Coronary artery (tissue), 2 donors: ENCODE results near the gene ERP27.

Experiments
- DNase-seq: peaks from one replicate; pipeline ENCODE4 v3.0.0-alpha.2; 2017; ENCODE audit warnings: low spot score
- H3K27ac ChIP-seq, 2 donors: fragments of 200-600 bp; sonication (generic); one replicate each; pipeline ENCODE4 v1.5.1; 2016 to 2019
- H3K4me3 ChIP-seq: fragments of 200-600 bp; sonication (generic); 2 replicates; pipeline ENCODE4 v1.5.1; 2016; ENCODE audit warnings: mild to moderate bottlenecking, moderate library complexity
- CTCF ChIP-seq: fragments of 200-600 bp; sonication (generic); IDR thresholded peaks from one replicate; pipeline ENCODE4 v1.5.1; 2019; ENCODE audit warnings: antibody characterized with exemption

Gene ERP27

GRCh38 chr12:14921218-14921617 lies 17.1 kb downstream of the ERP27 start:
- no peak for TF ChIP-seq CTCF
- Histone ChIP-seq H3K27ac (no peak overlapping the region), H3K4me3 (no peak overlapping the region)
- DNase-seq, result no peak

GRCh38 chr12:14920475-14921126 lies 17.7 kb downstream of the ERP27 start:
- no peak for TF ChIP-seq CTCF

GRCh38 chr12:14919455-14919854 lies 18.9 kb downstream of the ERP27 start:
- Histone ChIP-seq H3K27ac (no peak overlapping the region), H3K4me3 (no peak overlapping the region)
- no peak for TF ChIP-seq CTCF
- no peak for DNase-seq

More at GRCh38 chr12:14920475-14921126, 17.7 kb downstream of the ERP27 start:
- H3K27ac ChIP-seq, result no peak overlapping the region
- no peak for DNase-seq
- H3K4me3 ChIP-seq, result no peak overlapping the region

GRCh38 chr12:14915736-14916135 lies 22.6 kb downstream of the ERP27 start:
- TF ChIP-seq CTCF, result no peak
- H3K4me3 ChIP-seq, result no peak overlapping the region
- H3K27ac ChIP-seq, result no peak overlapping the region
- DNase-seq, result no peak

- no peak overlapping the region for H3K4me3 ChIP-seq
- no peak for TF ChIP-seq CTCF
- DNase-seq, result no peak
- H3K27ac ChIP-seq, result peak overlapping the region in 1 of 2 donors; percentile 46
These were observed 25.0 kb downstream of the ERP27 start for GRCh38 chr12:14913381-14913781.

GRCh38 chr12:14911131-14911530 lies 27.2 kb downstream of the ERP27 start:
- no peak for DNase-seq
- Histone ChIP-seq H3K4me3 (no peak overlapping the region), H3K27ac (no peak overlapping the region)
- TF ChIP-seq CTCF, result no peak

GRCh38 chr12:14910090-14910915 lies 28.0 kb downstream of the ERP27 start:
- Histone ChIP-seq H3K27ac (no peak overlapping the region), H3K4me3 (no peak overlapping the region)
- no peak for DNase-seq
- TF ChIP-seq CTCF, result no peak
